Lung microvascular endothelial cell (primary cell): Measurements from ENCODE around the gene SHB. TPM values are rescaled to one million over a fixed set of nuclear protein-coding genes. Genes with fewer than 3 reads are reported as not detected.
"Not testable (repeated sequence)": the region's sequence is repeated elsewhere in the genome, so short reads cannot be mapped to it uniquely, and the experiment has no call there.

ENCODE experiments used
- DNase-seq, 2 donors: peaks; one replicate each; pipeline versions ENCODE4 v3.0.0 to v3.0.0-alpha.2; 2010; ENCODE audit warnings: low read depth in 2 of 2
- total RNA-seq: library from RNA; depleted of rRNA; stranded (reverse); fragments of >200 nt; gene quantifications from 2 replicates; pipeline ENCODE4 v1.2.1, GENCODE V29; 2014

The SHB gene
- total RNA-seq, 1 donor from 2014 or later: 22.6 TPM

DNA sequence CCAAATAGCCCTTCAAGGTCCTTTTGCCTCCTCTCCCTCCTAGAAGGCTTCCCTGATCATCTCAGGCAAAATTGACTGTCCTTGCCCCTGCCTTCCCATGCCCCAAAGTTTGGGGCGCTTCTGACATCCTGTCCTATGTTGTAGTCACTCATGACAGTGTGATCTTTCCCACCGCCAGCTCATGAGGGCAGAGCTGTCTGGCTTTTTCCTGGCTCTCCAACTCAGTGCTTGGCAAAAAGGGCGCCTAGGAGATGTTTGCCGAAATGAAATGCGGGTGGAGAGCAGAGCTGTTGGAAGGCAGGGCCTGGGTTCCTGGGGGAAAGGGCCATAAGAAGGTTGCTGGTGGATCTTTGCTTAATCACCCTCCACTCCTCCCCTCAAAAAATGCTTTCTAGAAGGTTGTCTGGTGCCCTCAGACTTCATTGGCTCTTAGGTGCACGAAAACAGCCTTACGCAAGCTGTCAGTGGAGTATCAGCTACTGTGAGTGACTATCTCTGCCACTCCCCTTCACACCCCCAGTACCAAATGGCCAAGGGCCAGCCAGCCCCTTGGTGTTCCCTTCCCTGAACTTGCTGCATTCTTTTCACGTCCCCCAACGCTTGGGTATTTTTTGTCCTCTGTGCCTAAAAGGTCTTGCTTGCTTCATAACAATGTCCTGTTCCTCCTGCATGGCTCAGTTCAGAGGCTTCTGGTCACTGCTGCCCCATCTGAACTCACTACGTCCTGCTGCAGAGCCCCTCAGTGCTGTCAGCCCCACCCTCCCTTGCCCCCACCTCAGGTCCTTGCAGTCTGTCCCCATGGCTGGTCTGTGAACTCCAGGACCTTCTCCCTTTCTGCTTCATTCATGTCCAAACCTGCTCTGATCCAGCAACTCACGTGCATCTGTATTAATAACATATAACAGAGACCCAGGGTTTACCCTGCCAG lies 162.5 kb downstream of the SHB start:
- DNase-seq: no peak

DNA sequence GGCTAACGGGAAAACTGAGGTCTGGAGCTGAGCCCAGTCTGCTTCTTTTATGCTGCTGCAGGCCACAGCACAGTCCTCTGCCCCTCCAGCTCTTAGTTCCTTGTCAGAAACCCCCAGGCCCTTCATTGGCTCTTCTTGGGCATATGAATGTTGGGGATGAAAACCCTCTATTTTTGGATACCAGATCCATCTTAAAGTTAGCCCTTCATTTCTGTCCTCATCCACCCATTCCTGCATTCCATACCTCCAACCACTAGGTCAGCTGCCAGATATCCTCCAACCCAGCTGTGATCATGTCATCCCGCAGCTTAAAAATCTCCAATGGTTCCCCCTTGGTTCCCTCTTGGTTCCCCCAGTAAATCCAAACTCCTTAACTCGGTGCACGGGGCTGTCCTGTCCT lies 163.3 kb downstream of the SHB start:
- DNase-seq: no peak

DNA sequence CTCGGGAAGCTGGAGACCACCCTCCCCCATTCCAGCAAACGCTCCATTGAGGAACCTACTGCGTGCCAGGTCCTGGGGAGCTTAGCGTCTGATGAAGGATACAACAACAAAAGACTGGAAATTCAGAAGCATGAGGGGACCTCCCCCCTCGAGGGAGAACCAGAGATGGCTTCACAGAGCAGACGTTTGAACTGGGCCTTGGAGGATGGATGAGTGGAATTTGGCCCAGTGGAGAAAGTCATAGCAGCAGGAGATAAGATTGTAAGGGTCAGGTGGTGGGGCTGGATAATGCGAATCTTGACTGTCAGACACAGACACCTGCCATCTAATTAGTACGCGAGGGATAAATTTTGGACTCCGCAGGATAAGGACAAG lies 163.9 kb downstream of the SHB start:
- DNase-seq: no peak

DNA sequence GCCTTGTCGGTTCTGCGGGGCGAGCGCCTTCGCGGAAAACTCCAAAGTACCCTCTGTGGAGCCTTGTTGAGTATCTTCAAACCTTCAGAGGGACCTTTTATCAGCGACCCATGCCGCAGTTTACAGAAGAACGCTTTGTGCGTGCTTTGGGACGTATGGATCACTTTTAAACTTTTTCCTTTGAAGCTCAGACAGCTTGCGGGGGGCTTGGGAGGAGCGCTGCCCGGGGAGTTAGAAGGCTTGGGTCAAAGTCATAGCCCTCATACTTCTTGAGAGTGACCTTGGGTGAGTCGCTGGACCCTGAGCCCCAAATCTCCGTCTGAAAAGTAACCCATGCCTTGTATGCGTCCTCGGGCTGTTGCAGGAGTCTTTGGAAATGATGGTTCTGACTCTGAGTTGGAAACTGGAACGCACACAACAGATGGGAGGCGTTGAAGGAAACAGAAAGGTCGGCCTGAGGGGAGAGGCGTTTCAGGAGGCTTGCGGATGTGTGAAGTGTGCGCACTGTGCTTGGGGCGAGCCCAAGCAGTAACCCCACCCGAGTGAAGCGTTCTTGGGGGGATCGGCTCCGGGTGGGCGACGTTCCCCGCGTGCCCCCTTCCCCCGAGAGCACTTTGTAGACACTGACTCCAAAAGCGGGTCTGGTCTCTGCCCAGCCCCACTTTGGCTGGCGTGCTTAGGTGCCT lies 164.4 kb downstream of the SHB start:
- DNase-seq: peak in 1 of 2 donors; percentile 49

DNA sequence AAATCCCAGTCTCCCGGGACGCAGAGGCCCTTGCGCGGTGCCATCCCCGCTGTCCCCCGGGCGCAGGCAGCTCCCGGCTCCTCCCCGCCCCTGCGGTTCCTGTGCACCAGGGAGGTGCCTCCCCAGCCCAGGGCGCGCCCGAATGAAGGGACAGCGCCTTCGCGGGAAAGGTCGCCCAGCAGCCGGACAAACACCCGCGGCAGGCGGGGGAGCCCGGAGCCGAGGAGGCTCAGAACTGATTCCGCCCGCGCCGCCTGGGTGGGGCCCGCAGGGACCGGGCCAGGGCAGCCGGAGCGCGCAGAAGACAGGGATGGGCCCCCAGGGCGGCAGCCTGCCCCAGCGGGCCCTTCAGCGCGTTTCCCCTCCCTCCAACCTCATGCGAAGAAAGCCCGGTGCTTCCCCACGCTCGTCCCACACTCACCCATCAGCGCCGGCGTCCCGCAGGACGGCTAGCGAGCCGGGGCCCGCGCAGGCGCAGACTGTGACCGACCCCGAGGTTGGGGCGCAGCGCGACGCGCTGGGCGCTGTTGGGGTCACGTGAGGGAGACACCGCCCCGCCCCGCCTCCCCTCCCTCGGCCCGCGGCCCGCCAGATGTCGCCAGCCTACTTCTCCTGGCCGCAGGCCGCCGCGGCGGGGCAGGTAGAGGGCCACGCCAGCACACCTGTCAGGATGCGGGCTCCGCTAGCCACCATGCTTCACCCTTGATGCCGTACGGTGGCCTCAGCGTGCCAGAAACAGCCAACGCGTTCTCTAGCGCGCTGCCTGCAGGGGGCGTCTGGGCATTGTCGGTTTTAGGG lies 165.2 kb downstream of the SHB start, which contains the start of gene SLC25A51:
Gene SLC25A51 (minus strand): TSS at position 481 of the 798 bp plus-strand sequence. CDS start 15,577 bp downstream, outside the sequence.
- DNase-seq: peak; percentile 94 to 95

DNA sequence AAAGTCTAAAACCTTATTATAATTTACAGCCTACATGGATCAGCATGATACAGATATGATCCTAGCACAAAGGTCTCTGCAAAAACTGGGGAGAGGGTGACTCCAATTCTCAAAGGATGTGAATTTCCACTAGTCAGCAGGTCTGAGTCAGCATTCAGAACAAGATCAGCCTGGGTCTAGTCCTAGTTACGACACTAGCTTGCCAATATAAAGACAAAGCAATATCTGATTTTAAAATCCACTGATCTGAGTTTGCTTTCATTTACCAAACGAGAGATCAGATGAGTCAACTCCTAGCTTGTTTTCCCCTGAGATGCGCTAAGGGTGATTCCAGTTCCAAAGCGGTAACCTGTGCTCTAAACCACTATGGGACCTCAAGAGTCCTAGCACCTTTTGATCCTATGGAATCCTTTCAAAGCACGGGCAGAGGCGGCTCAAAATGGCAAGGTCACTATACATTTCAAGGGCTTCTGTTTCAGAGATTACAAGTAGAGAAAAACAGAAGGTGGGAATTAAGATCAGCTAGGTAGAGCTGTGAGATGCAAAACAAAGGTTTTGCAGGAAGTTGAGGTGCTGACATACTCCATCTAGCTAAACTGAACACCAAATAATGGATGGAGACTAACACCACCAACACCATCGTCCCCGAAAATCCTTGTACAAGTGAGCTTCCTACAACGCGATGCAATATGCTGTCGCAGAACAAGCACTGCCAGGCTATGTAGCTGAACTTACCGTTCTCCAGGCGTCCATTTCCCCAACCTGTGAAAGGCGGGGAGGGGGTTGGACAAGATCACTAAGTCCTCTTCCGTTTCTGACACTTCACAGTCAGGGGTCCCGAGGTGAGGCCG lies 166.0 kb downstream of the SHB start:
- peak; percentile 46 to 47 for DNase-seq

DNA sequence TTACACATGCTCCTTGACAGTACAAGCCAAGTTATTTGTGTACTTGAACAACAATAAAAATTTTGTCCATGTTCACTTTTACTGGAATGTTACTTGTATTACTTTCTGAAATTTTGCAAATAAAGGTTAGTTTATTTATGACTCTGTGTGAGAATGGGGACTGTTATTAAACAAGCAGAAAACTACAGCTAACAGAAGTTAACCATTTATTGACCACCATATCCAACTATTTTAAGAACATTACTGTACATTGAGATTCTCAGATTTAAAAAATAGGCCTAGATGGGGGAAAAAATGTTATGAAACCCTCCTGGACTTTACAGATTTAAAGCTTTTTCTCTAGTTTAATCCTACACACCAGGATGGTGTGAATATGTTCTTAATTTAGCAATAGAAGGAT lies 166.9 kb downstream of the SHB start:
- DNase-seq: no peak

DNA sequence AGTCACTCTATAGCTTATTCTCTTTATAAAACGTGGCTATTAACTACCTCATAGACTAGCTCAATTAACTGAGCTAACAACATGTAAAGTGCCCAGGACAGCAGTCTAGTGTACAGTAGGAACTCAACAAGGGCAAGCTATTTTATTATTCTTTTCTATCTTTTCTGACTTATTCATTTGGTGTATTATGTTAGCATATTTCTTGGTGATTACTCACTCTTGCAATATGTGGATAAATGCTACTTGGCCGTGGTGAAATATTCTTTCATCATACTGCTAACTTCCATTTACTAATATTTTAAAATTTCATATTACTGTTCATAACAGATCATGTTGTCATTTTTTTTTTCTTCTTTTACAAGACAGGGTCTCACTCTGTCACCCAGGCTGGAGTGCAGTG lies 170.0 kb downstream of the SHB start:
- no peak for DNase-seq

DNA sequence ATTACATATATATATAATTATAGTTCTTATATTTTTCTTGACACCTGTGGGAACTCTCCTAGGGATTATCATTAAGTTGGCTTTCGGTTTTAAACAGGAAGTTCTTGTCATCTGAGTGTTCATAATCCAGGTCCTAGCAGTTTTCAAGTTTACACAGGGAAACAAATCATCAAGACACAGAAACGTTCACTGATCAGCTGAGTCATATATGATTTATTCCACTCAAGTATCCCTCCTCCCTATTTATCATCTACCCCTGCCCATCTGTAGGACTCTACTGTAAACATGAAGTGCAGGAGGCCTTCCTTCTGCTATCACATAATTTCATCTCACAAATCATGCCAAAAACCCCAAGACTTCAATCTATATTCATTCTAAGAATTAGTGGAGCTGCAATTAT lies 171.4 kb downstream of the SHB start:
- DNase-seq: peak in 1 of 2 donors; percentile 75

DNA sequence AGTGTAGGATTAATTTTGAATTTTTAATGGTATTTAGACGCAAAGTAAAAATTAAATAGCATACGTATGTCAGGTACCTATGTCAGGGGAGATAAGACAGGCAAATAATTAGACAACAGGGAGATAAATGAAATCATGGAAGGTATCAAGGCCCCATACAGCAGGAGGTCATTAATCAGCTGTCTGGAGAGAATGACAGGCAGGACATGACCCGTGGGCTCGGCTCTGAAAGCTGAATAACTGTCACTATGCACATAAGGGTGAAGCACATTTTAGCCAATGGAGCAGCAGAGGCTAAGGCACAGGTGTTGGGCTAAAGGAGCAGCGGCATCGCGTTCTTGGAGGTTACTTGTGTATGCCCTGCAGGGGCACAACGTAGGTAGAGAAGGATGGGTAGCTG lies 177.0 kb downstream of the SHB start:
- no peak for DNase-seq

DNA sequence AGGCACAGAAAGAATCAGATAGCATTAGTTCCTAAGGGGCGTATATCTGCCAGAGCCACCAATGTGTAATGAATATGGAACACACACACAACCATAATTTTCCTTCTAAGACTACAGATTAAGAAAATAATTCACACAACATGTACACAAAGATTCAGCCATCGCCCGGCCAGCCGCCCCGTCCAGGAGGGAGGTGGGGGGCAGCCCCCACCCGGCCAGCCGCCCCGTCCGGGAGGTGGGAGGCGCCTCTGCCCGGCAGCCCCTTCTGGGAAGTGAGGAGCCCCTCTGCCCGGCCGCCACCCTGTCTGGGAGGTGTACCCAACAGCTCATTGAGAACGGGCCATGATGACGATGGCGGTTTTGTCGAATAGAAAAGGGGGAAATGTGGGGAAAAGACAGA lies 178.0 kb downstream of the SHB start:
- not testable (repeated sequence) for DNase-seq

DNA sequence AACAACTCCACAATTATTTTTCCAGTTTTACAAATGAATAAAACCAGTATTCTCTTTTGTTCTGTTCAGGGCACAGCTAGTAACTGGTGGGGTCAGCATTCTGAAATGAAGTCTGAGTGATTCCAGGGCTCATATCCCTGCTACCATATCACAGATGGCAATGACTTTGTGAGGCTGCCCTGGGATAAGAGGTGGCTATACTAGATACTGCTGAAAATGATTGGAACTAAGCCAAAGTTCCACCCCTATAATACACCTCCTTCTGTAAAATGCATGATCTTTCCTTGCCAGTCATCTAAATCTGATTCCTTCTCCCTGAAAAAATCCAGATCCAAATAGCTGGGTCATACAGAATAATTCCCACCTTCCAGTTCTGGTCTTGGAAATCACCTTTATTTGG lies 179.5 kb downstream of the SHB start:
- DNase-seq: no peak

DNA sequence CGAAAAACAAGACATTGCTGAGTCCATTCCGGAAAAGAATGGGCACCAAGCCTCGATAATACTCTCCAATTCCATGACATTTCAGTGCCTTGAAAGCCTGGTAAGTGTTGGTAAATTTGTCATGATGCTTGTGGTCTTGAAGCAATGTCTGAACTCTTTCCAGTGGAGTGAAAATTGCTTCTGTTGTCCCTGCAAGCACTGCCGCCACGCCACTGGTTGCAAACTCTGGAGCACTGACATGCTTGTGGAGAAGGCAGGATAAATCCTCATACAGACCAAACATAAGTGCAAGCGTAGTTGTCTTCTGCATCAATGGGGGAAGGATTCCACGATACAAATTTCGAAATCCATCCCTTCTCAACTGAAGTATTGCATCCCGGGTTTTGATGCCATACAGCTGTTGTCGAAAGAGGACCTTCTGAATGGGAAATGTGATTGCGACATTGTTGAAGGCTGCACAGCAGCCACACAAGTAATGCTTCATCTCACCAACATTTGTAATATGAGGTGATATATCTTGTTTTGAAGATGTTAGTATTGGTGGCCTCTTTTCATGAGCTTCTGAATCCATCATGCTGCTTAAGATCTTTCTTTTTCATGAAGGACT lies 180.9 kb downstream of the SHB start:
- DNase-seq: not testable (repeated sequence)

DNA sequence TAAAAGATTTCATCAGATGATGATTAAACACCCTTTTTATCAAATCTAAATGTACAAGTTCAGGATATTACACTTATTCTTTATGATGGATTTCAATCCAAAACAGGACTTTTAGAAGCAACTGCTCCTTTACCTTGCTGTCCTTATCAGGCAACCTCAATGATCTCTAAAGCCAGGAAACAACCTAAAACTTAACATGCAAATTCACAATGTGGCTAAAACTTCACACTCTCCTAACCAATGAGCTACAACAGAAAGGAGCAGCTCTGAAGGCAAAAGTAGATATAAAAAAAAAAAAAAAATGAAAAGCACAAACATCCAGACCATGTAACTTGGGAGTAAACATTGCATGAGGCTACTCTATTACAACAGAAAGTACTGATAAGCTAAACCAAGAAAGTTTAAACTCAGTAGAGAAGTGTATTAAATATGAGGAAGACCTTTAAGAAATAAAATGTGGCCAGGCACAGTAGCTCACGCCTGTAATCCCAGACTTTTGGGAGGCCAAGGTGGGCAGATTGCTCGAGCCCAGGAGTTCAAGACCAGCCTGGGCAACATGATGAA lies 188.0 kb downstream of the SHB start:
- no peak for DNase-seq

DNA sequence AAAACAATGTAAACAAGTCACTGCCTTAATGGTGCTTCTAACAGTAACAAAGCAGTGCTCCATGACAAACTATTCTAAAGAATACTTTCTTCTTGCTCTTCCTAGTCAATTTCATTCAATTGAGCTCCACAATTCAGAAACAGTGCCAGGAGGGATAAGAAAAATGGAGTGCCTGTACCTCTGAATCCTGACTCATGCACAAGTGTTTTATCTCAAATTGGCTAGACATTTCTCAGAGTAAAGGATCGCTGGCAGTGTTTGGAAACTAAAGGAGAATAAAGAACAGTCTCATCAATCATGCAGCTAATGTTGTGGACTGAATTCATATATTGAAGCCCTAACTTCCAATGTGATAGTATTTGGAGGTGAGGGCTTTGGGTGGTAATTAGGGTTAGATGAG lies 192.7 kb downstream of the SHB start:
- no peak for DNase-seq

DNA sequence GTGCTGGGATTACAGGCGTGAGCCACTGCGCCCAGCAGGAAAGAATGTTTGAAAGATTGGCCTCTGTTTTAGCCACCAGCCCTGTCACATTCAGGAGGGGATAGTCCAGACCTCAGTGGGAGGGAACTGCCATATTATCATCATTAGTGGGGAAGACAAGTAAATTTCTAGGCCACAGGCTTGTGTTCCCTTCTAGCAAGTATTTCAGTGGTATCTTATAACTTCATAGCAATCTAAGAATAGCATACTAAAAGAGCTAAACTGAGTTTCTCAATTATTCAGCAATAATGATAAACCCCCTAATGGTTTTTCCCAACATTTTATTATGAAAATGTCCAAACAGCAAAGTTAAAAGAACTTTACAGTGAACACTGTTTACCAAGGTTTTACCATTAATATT lies 195.1 kb downstream of the SHB start:
- DNase-seq: no peak

DNA sequence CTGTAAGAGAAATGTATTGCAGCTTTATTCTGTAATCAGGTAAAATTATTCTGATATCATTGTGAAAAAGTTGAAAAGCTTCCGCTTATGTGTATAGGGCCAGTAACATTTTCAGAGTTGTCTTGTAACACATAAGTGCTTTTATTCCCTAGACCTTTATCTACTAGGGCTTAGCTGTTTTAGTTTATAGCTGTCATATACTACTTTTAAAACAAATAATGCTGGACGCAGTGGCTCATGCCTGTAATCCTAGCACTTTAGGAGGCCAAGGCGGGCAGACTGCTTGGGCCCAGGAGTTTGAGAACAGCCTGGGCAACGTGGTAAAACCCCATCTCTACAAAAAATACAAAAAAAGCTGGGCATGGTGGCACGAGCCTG lies 198.2 kb downstream of the SHB start:
- DNase-seq: no peak

DNA sequence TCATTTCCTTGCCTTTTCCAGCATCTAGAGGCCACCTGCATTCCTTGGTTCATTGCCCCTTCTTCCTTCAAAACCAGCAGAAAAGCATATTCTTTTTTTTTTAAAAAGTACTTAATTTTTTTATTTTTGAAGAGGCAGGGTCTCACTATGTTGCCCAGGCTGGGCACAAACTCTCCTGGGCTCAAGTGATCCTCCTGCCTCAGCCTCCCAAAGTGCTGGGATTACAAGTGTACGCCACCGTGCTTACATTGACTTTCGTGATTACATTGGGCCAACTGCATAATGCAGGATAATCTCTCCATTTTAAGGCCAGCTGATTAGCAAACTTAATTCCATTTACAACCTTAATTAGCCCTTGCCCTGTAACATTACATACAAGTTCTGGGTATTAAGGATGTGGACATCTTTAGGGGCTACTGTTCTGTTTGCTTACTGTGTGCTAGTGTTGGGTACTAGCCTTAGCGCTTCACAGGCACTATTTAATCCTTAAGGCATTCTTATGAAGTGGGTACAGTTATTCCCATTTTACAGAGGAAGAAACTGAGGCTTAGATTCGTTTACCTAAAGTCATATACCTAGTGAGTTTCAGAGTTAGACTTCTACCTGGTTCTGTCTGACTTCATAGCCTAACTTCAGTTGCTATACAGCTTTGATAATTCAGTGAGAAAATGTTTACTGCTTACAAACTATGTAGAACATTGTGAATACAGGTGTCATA lies 198.8 kb downstream of the SHB start:
- no peak for DNase-seq
